Fibroblast of skin of right quadriceps (primary cell): ENCODE results near the gene REST.
"Not testable (repeated sequence)": the region's sequence is repeated elsewhere in the genome, so short reads cannot be mapped to it uniquely, and the experiment has no call there.

ENCODE experiments used
- DNase-seq: peaks from one replicate; pipeline ENCODE4 v3.0.0-alpha.2; 2013

REST gene, protein sequence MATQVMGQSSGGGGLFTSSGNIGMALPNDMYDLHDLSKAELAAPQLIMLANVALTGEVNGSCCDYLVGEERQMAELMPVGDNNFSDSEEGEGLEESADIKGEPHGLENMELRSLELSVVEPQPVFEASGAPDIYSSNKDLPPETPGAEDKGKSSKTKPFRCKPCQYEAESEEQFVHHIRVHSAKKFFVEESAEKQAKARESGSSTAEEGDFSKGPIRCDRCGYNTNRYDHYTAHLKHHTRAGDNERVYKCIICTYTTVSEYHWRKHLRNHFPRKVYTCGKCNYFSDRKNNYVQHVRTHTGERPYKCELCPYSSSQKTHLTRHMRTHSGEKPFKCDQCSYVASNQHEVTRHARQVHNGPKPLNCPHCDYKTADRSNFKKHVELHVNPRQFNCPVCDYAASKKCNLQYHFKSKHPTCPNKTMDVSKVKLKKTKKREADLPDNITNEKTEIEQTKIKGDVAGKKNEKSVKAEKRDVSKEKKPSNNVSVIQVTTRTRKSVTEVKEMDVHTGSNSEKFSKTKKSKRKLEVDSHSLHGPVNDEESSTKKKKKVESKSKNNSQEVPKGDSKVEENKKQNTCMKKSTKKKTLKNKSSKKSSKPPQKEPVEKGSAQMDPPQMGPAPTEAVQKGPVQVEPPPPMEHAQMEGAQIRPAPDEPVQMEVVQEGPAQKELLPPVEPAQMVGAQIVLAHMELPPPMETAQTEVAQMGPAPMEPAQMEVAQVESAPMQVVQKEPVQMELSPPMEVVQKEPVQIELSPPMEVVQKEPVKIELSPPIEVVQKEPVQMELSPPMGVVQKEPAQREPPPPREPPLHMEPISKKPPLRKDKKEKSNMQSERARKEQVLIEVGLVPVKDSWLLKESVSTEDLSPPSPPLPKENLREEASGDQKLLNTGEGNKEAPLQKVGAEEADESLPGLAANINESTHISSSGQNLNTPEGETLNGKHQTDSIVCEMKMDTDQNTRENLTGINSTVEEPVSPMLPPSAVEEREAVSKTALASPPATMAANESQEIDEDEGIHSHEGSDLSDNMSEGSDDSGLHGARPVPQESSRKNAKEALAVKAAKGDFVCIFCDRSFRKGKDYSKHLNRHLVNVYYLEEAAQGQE

DNA sequence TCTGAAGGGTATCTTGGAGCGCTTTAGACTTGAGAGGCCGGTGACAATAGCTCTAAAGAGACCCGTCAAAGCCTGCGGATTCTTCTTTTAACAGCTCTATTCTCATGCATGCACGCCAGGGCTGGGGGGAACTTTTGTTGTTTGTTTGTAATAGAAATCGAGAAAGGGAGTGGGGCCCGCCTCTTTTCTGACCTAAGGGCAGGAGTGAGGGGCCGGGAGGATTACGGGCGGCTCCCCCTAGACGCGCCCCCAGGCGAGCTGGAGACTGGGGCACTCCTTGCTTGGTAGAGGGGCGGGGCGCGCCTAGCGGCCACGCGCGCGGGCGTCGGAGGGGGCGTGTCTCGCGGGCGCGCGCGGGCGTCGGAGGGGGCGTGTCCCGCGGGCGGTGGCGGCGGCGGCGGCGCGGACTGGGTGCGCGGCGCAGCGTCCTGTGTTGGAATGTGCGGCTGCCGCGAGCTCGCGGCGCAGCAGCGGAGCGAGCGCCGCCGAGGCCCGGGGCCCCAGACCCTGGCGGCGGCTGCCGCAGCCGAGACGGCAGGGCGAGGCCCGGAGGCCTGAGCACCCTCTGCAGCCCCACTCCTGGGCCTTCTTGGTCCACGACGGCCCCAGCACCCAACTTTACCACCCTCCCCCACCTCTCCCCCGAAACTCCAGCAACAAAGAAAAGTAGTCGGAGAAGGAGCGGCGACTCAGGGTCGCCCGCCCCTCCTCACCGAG, at the start of gene REST:
TSS of gene REST (plus strand) at position 412 of the 717 bp plus-strand sequence. CDS start 2,739 bp downstream, outside the sequence.
- DNase-seq: peak; percentile 70

DNA sequence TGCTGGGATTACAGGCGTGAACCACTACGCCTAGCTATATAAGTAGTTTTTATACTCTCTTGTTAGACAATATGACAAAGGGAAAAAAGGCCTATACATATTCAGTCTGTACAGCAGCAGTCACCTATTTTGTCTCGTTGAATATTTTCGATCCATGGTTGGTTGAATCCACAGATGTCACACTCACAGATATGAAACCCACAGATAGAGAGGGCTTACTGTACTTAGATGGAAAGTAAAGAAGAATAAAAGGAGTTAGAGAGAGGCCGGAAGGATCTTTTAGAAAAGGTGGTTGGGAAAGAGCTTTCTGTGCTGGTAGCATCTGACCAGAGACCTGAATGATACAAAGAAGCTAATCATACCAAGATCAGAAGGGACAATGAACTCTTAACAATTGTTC, 47.9 kb upstream of the REST start:
- no peak for DNase-seq

DNA sequence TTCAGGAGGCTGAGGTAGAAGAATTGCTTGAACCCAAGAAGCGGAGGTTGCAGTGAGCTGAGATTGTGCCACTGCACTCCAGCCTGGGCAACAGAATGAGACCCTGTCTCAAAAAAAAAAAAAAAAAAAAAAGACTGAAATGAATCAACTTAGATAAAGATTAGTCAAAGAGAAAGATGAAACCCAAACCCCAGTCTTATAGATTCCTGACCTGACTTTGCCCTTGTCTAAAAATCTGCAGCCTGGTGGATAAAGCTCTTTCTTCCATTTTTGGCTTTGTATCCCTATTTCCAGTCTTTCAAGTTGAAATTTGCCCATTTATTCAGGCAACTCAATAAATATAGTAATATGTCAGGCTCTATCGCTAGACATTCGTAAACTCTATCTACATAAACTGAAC, 46.9 kb upstream of the REST start:
- no peak for DNase-seq

DNA sequence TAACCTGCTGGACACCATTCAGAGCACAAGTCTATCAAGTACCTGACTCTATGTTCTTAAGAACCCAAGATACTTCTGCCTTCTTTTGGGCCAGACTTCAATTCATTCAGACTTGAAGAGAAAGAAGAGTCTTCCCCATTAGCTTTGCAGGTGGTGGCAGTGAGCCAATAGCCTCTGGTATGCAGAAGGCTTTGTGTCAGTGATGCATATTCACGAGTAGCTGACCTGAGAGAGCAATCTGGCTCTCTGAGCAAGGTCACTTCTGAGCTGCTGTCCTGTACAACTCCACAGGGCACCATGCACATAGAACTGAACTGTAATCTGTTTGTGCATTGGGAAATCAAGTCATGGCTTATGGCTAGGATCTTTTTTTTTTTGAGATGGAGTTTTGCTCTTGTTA, 46.3 kb upstream of the REST start:
- DNase-seq: peak; percentile 29

DNA sequence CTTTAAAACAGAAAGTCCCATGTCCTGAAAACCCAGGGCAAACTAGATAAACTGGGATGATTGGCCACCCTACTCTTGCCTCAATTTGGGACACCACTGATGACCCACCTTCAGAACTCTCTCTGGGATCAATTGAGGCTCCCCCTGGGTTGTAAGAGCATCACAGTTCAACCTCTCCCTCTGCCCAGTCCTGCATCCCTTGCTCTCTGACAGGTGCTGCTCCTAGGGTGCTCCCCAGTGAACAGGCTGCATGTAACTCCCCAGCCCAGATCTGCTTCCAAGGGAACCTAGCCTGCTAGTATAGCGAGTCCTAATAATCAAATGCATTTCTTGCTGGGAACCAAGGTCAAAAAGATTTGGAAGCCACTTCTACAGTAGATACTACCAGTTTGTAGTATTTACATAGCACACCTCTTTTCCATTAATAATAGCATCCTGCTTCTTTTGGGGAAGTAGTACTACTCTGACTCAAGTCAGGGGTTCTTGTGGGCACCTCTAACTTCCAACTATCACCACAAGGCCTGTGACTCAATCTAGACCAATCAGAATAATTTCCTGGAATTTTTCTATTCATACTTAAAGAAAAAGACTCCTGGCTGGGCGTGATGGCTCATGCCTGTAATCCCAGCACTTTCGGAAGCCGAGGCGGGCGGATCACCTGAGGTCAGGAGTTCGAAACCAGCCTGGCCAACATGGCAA, 44.1 kb upstream of the REST start:
- DNase-seq: peak; percentile 18

DNA sequence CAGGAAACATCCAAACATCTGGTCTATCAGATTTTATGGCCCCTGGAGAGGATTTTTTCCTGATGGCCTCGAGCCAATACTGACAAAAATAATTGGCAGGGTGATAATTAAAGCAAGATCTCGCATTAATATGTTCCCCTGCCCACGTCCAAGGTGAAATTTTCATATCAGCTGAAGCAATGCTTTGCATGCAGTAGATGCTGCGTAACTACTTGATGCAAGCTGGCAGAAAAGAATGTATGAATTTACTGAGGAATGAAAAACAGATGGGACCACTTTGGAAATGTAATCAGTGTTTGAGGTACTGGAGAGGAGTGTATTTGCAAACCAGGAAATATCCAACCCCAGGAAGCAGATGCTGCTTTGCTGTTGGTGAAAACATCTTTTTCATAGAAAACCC, 36.8 kb upstream of the REST start:
- DNase-seq: peak; percentile 86

DNA sequence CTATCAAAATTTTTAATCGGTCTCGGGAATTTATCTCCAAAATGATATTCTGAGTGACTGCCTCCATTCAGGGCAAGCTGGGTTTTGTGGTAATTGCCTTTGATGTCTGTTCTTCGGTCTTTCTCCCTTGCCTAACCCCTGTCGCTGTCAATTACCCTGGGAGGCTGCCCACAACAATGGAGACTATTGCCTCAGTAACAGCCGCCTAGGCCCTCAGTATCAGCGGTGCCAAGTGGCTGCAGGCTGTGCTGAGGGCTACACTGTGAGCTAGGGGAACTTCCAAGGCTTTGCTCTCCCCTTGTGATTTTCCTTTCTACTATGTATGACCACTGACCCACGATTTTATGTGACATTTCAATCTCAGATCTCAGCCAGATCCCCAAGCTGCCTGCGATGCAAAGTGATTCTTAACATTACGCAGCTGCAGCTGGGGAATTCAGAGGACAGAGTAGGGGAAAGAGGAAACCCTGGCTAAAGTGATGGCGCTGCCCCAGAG, 36.3 kb upstream of the REST start:
- DNase-seq: no peak

DNA sequence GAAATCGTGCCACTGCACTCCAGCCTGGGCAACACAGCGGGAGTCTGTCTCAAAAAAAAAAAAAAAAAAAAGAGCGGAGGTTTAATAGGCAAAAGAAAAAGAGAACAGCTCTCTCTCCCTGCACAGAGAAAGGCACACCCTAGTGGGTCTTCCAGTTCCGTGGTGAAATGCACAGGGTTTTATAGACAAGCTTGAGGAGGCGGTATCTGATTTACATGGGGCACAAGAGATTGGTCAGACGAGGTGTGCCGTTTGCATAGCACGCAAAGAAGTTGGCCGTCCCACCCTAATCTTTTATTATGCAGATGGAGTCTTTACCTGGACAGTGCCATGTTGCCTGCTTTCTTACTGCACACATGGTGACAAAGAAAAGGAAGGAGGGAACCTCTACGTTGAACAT, 33.5 kb upstream of the REST start:
- DNase-seq: no peak

DNA sequence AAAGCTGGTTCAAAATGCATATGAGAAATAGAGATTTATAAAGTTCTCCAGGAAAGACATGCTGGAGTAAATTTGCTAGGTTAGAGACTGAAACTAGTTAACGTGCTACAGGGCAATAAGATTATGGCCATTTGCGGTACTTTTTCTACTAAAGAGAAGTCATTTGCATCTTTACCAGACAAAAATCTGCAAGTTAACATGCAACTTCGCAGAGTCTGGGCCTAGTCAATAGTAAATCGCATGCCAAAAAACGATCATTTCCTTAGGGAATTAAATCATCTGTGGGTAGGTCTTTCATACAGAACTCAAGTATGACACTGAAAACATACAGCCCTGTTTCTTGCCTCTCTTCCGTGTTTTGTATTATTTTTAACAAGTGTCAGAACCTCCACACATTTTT, 32.8 kb upstream of the REST start:
- peak; percentile 20 for DNase-seq

DNA sequence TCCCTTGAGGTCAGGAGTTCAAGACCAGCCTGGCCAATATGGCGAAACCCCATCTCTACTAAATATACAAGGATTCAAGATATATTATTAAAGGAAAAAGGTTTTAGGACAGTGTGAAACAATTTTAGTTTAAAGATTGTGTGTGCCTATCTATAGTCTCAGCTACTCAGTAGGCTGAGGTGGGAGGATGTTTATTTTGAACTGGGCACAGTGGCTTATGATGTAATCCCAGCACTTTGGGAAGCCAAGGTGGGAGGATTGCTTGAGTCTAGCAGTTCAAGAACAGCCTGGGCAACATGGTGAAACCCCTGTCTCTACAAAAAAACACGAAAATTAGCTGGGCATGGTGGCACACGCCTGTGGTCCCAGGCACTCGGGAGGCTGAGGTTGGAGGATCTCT, 31.4 kb upstream of the REST start:
- no peak for DNase-seq

DNA sequence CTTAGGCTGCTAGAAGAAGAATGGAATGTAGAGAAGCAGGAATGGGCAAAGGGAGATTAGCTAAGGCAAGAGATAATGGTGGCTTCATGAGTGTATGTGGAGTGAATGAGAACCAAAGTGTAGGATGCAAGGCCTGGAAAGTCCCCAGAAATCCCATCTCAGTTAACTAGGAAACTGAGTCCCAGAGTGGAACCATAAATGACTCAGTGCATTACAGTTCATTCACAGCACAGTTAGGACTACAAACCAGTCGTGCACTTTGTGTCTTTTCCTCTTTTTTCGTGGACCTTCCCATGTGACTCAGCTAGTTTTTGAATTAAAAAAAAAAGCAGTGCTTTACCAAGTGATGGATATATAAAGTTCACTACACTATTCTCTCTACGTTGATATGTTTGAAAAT, 27.7 kb upstream of the REST start:
- no peak for DNase-seq

DNA sequence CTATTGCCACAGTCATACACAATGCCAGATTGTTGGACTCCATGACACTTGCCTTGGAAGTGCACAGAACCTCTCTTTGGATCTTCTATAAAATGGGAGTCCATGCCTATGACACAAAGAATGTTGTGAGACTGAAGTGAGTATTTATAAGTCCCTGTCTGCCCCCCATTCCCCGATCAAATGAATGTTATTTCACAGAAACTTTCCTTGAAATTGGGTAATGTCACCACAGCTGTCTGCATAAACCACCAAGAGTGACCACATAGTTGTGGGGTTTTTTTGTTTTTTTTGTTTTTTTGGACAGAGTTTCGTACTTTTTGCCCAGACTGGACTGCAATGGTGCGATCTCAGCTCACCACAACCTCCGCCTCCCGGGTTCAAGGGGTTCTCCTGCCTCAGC, 27.1 kb upstream of the REST start:
- no peak for DNase-seq

DNA sequence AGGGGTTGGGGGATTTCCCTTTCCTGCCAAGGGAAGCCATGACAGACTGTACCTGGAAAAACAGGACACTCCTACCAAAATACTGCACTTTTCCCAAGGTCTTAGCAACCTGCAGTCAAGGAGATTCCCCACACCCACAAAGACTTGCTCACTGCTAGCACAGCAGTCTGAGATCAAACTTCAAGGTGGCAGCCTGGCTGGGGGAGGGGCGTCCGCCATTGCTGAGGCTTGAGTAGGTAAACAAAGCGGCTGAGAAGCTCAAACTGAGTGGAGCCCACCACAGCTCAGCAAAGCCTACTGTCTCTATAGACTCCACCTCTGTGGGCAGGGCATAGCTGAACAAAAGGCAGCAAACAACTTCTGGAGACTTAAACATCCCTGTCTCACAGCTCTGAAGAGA, 23.2 kb upstream of the REST start:
- DNase-seq: not testable (repeated sequence)

DNA sequence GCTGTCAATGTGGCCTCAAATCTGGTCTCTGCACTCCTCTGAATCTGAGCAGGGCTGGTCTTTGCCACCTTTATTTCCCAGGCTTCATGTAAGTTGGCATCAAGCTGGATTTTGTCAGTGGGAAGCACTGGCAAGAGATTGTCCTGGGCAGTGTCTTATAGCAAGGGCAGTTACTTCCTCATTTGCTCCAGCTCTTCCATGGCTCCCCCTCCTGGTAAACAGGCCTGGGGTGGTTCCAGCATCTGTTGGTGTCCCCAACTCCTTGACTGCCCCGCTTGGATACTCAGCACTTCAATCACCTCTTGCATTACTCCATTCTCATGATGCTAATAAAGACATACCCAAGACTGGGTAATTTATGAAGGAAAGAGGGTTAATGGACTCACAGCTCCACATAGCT, 15.0 kb upstream of the REST start:
- no peak for DNase-seq

DNA sequence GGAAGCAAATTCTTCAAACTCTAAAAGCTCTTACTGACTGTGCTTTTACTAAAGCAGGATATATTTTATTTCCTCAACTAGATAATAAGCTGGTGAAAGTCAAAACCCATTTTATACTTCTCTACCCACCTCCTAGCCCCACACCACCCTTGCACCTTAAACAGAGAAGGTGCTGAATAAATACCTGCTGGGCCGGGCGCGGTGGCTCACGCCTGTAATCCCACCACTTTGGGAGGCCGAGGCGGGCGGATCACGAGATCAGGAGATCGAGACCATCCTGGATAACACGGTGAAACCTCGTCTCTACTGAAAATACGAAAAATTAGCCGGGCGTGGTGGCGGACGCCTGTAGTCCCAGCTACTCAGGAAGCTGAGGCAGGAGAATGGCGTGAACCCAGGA, 9.9 kb upstream of the REST start:
- DNase-seq: not testable (repeated sequence)

DNA sequence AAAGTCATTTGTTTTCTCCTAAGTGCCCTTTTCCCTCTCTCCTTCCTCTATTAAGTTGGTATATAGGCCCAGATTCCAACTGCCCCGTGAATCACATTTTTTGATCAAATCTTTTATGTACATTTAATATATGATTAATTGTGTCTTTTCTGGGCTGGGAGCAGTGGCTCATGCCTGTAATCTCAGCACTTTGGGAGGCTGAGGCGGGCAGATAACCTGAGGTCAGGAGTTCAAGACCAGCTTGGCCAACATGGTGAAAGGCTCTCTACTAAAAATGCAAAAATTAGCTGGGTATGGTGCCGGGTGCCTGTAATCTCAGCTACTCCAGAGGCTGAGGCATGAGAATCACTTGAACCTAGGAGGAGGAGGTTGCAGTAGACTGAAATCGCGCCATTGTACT, 7.5 kb upstream of the REST start:
- not testable (repeated sequence) for DNase-seq

DNA sequence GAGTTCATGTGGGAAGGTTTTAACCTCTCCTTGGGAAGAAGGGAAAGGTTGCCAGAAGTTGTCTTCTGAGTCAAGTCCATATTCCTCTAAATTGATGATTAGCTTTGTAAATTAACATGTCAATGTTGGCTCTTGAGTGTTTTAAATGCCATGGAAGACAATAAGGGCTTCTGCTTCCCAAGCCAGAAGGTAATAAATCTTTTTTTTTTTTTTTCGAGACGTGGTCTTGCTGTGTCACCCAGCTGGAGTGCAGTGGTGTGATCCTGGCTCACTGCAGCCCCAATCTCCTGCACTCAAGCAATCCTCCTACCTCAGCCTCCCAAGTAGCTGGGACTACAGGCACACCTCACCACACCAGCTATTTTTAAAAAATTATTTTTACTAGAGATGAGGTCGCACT, 5.0 kb upstream of the REST start:
- no peak for DNase-seq

DNA sequence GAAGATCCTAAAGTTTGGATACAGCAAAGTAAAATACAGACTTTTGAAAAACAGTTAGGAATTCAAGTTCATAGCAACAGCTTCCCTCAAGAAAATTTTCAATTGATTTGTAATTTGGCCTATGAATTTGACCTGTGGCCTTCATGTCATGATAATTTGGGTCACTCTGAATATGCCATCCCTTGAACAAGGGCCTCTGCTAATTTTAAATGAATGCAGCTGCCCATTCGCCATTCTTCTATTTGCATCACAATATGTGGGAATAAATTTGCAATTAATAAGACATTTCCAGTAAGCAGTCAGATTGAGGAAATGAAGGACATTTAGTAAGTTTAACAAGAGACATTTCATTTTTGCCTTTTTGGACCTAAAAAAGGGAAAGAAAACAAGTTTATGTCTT, 1.9 kb upstream of the REST start:
- no peak for DNase-seq

DNA sequence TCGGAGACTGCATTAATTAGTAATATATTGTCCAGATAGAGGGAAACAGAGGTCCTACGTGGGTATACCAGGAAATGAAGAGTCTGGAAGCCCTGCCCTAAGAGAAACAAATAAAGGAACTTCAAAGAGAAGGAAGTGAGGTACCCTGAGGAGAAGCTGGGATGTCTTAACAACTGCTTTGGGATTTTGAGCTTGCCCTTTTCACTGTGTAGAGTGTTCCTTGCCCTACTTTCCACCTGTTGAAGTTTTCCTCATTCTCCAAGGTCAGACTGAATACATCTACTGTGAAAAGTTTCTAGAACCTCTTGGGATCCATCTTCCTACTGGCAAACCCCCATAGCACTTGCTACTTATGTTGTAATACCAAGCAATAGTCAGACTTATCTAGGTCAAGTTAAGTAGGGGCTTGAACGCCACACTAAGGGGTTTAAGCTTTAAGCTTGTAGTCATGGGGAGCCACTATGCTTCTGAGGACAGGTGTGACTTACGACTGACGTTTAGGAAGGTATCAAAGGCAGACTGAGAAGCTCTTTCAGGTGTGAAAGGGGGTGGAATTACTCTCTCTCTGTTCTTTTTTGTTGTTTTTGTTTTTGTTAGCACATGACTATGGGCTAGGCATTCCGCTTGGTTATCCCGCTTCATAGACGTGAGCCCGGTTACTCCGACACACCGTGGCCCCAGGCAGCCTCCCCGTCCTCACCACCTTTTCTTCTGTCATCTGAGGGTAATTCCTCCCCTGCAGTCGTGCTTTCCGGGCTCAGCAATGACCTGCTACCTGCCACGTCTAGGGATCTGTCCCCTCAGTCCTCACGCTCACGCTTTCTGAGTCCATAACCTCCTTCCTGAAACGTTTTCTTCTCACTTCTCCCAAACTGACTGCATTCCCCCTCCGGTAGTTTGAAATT, 959 bp upstream of the REST start:
- no peak for DNase-seq

DNA sequence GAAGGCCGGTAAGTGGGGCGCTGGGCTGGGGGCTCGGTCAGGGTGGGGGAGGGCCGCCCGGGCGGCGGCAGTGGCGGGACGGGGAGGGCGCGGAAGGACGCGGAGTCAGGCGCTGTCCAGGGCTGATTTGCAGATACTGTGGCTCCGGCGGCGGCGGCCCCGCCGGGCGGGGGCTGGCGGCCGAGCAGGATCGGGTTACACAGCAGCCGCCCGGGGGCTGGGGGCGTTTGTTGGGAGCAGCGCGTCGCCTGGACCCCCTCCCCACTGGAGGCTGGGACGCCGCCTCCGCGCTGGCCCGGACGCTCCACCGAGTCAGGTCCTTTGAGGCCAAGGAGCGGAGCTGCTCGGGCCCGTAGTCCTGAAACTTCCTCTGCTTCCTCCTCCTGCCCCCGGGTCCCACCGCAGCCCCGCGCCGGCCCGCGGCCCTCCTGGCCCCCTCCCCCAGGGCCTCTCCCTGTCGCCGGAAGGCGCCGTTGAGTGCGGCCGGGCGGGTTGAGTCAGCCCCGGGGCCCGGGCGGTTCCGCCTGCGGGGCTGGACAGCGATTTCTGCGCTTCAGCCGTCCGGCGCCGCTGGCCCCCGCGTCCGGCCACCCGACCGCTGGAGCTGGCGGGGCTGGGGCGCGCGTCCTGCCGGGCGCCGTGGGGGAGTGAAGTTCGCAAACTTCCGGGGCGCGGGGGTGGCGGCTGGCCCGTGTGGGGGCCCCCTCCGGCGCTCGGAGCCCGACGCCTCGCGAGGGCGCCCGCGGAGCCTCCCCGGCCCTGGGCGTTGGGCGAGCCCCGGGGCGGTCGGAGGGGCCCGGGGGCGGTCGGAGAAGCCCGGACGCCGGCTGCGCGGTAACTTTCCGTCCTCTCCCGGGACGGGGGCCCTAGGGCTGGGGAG, 746 bp downstream of the REST start:
- peak; percentile 67 for DNase-seq
